ENCODE measurements around the gene ZNF335. TPM values are rescaled to one million over a fixed set of nuclear protein-coding genes. Genes with fewer than 3 reads are reported as not detected.

Gene ZNF335
- total and polyA plus RNA-seq, 2 experiments from 2014 or later, result 13.5 to 28.1 TPM

DNA sequence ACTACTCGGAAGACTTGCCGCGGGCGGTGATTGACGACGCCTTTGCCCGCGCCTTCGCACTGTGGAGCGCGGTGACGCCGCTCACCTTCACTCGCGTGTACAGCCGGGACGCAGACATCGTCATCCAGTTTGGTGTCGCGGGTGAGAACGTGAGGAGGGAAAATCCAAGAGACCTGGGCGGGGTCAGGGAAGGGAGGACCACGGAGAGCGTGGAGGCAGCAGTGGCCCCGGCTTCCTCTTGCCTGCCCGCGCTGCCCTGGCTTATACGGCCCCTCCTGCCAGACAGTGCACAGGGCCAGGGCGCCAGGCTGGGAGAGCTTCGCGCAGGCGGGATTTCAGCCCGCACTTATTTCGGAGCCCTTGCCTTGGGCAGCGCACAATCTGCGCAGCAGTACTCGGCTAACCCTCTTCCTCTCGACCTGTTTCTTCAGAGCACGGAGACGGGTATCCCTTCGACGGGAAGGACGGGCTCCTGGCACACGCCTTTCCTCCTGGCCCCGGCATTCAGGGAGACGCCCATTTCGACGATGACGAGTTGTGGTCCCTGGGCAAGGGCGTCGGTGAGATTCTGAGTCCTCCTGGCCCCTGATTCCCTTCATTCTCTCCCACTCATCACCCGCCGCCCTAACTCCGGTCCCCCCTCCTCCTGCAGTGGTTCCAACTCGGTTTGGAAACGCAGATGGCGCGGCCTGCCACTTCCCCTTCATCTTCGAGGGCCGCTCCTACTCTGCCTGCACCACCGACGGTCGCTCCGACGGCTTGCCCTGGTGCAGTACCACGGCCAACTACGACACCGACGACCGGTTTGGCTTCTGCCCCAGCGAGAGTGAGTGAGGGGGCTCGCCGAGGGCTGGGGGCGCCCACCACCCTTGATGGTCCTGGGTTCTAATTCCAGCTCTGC, 38.7 kb upstream of the ZNF335 start:
- no peak for DNase-seq (ENCODE audit: low read depth in 1 of 2, low spot score in 1 of 2)
- Histone ChIP-seq H3K9me3 (ENCODE audit: low read depth) (no peaks in the 10 kb centered on the region), H3K27ac (no peak overlapping the region), H3K4me3 (no peak overlapping the region), H3K4me1 (ENCODE audit: low read depth) (no peaks in the 10 kb centered on the region), H3K27me3 (no peaks in the 10 kb centered on the region), H3K36me3 (no peaks in the 10 kb centered on the region)
- TF ChIP-seq, protein P1, sequence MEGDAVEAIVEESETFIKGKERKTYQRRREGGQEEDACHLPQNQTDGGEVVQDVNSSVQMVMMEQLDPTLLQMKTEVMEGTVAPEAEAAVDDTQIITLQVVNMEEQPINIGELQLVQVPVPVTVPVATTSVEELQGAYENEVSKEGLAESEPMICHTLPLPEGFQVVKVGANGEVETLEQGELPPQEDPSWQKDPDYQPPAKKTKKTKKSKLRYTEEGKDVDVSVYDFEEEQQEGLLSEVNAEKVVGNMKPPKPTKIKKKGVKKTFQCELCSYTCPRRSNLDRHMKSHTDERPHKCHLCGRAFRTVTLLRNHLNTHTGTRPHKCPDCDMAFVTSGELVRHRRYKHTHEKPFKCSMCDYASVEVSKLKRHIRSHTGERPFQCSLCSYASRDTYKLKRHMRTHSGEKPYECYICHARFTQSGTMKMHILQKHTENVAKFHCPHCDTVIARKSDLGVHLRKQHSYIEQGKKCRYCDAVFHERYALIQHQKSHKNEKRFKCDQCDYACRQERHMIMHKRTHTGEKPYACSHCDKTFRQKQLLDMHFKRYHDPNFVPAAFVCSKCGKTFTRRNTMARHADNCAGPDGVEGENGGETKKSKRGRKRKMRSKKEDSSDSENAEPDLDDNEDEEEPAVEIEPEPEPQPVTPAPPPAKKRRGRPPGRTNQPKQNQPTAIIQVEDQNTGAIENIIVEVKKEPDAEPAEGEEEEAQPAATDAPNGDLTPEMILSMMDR (IDR thresholded peaks at IDR 0.05; ENCODE audit: low read depth, low read length), result no peak

DNA sequence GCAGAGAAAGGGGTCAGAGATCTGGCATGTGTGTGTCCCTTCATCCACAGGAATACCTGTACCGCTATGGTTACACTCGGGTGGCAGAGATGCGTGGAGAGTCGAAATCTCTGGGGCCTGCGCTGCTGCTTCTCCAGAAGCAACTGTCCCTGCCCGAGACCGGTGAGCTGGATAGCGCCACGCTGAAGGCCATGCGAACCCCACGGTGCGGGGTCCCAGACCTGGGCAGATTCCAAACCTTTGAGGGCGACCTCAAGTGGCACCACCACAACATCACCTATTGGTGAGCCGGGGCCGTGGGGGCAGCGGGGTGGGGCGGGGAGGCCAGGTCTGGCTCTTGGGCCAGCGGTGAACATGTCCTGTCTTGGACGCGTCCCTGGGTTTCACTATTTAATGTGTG, 37.8 kb upstream of the ZNF335 start:
- Histone ChIP-seq H3K27ac (no peak overlapping the region), H3K4me1 (ENCODE audit: low read depth) (no peaks in the 10 kb centered on the region), H3K9me3 (ENCODE audit: low read depth) (no peaks in the 10 kb centered on the region), H3K4me3 (no peak overlapping the region), H3K27me3 (no peaks in the 10 kb centered on the region), H3K36me3 (no peaks in the 10 kb centered on the region)
- TF ChIP-seq, protein P1 (IDR thresholded peaks at IDR 0.05; ENCODE audit: low read depth, low read length), result no peak
- no peak for DNase-seq (ENCODE audit: low read depth in 1 of 2, low spot score in 1 of 2)

DNA sequence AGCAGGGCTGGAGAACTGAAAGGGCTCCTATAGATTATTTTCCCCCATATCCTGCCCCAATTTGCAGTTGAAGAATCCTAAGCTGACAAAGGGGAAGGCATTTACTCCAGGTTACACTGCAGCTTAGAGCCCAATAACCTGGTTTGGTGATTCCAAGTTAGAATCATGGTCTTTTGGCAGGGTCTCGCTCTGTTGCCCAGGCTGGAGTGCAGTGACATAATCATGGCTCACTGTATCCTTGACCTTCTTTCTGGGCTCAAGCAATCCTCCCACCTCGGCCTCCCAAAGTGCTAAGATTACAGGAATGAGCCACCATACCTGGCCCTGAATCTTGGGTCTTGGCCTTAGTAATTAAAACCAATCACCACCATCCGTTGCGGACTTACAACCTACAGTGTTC, 35.7 kb upstream of the ZNF335 start:
- no peak for DNase-seq (ENCODE audit: low read depth in 1 of 2, low spot score in 1 of 2)
- Histone ChIP-seq H3K36me3 (no peaks in the 10 kb centered on the region), H3K9me3 (ENCODE audit: low read depth) (no peaks in the 10 kb centered on the region), H3K4me1 (ENCODE audit: low read depth) (no peaks in the 10 kb centered on the region), H3K27ac (no peak overlapping the region), H3K27me3 (no peaks in the 10 kb centered on the region), H3K4me3 (no peak overlapping the region)
- TF ChIP-seq, protein P1 (IDR thresholded peaks at IDR 0.05; ENCODE audit: low read depth, low read length), result no peak

DNA sequence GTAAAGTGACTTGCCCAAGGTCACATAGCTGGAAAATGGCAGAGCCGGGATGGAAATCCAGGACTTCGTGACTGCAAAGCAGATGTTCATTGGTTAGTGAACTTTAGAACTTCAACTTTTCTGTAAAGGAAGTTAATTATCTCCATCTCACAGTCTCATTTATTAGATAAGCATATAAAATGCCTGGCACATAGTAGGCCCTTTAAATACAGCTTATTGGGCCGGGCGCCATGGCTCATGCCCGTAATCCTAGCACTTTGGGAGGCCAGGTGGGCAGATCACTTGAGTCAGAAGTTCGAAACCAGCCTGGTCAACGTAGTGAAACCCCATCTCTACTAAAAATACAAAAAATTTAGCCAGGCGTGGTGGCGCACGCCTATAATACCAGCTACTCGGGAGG, 35.0 kb upstream of the ZNF335 start:
- Histone ChIP-seq H3K4me1 (ENCODE audit: low read depth) (no peaks in the 10 kb centered on the region), H3K27ac (no peak overlapping the region), H3K4me3 (no peak overlapping the region), H3K9me3 (ENCODE audit: low read depth) (no peaks in the 10 kb centered on the region), H3K27me3 (no peaks in the 10 kb centered on the region), H3K36me3 (no peaks in the 10 kb centered on the region)
- no peak for DNase-seq (ENCODE audit: low read depth in 1 of 2, low spot score in 1 of 2)
- TF ChIP-seq, protein P1 (IDR thresholded peaks at IDR 0.05; ENCODE audit: low read depth, low read length), result no peak

DNA sequence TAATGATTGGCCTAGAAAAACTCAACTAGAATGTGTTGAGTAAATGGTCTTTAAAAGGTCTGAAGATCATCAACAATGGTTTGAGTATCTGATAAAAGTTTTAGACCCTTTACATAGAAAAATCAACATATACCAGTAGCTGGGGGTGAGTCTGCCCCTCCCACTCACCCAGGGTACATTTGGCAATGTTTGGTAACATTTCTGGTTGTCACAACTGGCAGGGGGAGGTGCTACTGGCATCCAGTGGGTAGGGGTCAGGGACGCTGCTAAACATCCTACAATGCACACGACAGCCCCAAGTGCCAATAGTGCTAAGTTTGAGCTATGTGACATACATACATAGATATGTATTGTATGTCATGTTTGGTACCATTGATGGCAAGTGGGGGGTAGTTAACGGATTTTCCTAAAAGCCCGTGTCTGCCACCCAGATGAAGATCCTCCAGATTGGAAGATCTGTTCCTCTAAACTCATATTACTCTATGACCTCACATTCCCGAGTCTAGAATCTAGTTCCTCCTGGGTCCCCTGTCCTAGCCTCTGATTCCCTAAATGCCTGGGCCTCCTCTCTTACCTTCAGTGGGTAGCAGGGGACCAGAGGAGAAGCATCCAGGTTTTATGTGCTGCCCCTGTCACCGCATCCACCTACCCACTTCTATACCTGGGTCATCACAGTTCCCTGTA, 34.2 kb upstream of the ZNF335 start:
- Histone ChIP-seq H3K9me3 (ENCODE audit: low read depth) (no peaks in the 10 kb centered on the region), H3K4me1 (ENCODE audit: low read depth) (no peaks in the 10 kb centered on the region), H3K27ac (no peak overlapping the region), H3K36me3 (no peaks in the 10 kb centered on the region), H3K4me3 (no peak overlapping the region), H3K27me3 (no peaks in the 10 kb centered on the region)
- no peak for DNase-seq (ENCODE audit: low read depth in 1 of 2, low spot score in 1 of 2)
- TF ChIP-seq, protein P1 (IDR thresholded peaks at IDR 0.05; ENCODE audit: low read depth, low read length), result no peak
